Endothelial cell of umbilical vein (primary cell): ENCODE data around the gene MEGF11.

Experiments
- CTCF ChIP-seq, 2 donors: IDR thresholded peaks; 1 replicate in 1 of 2; 2 replicates in 1 of 2; pipeline ENCODE4 v1.5.1; 2011; ENCODE audit warnings: low read length in 2 of 2, mild to moderate bottlenecking in 2 of 2, moderate library complexity in 2 of 2, control low read depth in 1 of 2, inconsistent platforms in 1 of 2, low read depth in 1 of 2; ENCODE audit not compliant: insufficient read depth in 1 of 2; ENCODE audit errors: extremely low read depth in 1 of 2
- EZH2 ChIP-seq: IDR thresholded peaks from 2 replicates; pipeline ENCODE4 v1.6.1; 2012; ENCODE audit warnings: borderline replicate concordance, low read depth, mild to moderate bottlenecking, moderate library complexity, low read length, inconsistent platforms; ENCODE audit not compliant: severe bottlenecking
- JUN ChIP-seq: IDR thresholded peaks from 2 replicates; pipeline ENCODE4 v1.6.1; 2011; ENCODE audit warnings: borderline replicate concordance, low read depth; ENCODE audit not compliant: insufficient read length, insufficient read depth
- MAX ChIP-seq: IDR thresholded peaks from 2 replicates; pipeline ENCODE4 v1.6.1; 2011; ENCODE audit not compliant: insufficient read depth, insufficient read length
- POLR2A ChIP-seq: IDR thresholded peaks from 2 replicates; pipeline ENCODE4 v1.6.1; 2012; ENCODE audit warnings: low read depth, mild to moderate bottlenecking, control low read depth, low read length

- TF ChIP-seq POLR2A (no peak), EZH2 (no peak), CTCF (IDR thresholded peaks at IDR 0.05; ENCODE audit: extremely low read depth in 1 of 2, insufficient read depth in 1 of 2, low read depth in 1 of 2, low read length in 2 of 2) (peak; percentile 11 to 14), MAX (no peak), JUN (no peak)
These were observed 19.8 kb downstream of the MEGF11 start for GRCh38 chr15:66233487-66234415.
